NK-92 (cell line): ENCODE results near the gene TRMT61A.
"Not testable (repeated sequence)": the region's sequence is repeated elsewhere in the genome, so short reads cannot be mapped to it uniquely, and the experiment has no call there.

Experiments used
- DNase-seq: peaks from one replicate; lab custom pipeline; 2025; ENCODE audit not compliant: unreplicated experiment; lab: John Stamatoyannopoulos, UW

TRMT61A gene

GRCh38 chr14:103508521-103509329, 20.3 kb upstream of the TRMT61A start:
- no peak for DNase-seq

- no peak for DNase-seq
These were observed 18.9 kb upstream of the TRMT61A start for GRCh38 chr14:103509864-103510723.

GRCh38 chr14:103510724-103511693, 18.0 kb upstream of the TRMT61A start:
- DNase-seq, result no peak

- not testable (repeated sequence) for DNase-seq
These were observed 16.8 kb upstream of the TRMT61A start for GRCh38 chr14:103512180-103512579.

- DNase-seq, result no peak
These were observed 16.0 kb upstream of the TRMT61A start for GRCh38 chr14:103512701-103513611.

- no peak for DNase-seq
These were observed 14.2 kb upstream of the TRMT61A start for GRCh38 chr14:103514596-103515421.

DNA sequence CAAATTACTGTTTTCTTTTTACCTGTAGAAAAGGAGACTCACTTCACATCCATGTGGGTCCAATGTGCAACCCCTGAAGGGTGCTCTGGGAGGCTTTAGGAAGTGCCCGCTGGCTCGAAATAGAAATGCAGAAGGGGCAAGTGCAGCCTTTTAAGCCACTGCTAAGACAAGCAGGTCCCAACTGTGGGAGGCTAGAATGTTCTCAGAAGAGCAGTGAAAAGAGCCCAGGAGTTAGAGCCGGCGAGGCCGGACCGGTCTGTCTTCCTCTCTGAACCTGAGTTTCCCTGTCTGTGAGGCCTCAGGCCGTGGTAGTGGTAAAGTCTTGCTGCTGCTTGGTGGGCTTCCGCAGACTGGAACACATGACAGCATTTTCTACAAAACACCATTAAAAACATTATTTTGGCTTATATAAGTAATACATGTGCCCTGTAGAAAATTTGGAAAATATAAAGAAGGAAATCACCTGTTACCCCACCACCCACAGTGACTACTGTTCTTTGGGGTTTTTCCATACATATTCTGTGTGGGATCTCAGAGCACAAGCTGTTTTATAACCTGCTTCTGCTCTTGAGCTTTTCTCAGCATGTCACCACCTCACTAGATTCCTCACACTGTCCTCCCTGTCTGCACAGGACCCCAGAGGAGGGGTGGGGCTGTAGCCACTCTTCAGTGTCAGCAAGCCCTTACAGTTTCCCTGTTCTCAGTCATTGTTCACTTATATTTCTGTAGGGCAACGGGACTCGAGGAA, 12.4 kb upstream of the TRMT61A start:
- DNase-seq, result no peak

GRCh38 chr14:103517174-103517566, 11.8 kb upstream of the TRMT61A start:
- no peak for DNase-seq

GRCh38 chr14:103517721-103518421, 11.1 kb upstream of the TRMT61A start:
- no peak for DNase-seq

DNA sequence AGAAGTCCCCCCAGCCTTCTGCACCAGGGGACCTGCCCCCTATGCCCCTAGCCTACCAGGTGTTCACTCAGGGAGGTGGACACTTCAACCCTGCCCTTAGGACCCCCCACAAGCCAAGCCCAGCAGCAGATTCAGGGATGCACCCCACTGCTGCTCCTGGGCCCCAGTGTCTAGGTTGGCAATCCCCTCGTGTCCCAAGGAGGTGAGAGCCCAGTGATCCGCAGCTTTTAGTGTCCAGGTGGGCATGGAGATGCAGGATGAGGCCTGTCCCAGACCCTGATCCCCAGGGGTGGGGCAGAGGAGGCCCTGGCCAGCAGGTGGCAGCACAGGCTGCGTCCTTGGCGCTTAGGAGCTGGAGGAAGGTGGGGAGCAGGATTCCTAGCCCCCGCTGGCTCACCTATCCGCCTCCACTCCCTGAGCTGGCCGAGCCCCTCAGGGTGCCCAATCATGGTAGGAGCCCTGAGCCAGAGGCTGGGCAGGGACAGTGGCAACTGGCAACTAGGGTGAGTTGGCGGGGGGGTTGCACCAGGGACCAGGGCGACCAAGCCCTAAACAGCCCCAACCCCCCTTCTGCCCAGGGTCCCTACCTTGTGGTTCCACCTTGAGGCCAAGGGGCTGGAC, 10.5 kb upstream of the TRMT61A start:
- DNase-seq, result no peak

DNA sequence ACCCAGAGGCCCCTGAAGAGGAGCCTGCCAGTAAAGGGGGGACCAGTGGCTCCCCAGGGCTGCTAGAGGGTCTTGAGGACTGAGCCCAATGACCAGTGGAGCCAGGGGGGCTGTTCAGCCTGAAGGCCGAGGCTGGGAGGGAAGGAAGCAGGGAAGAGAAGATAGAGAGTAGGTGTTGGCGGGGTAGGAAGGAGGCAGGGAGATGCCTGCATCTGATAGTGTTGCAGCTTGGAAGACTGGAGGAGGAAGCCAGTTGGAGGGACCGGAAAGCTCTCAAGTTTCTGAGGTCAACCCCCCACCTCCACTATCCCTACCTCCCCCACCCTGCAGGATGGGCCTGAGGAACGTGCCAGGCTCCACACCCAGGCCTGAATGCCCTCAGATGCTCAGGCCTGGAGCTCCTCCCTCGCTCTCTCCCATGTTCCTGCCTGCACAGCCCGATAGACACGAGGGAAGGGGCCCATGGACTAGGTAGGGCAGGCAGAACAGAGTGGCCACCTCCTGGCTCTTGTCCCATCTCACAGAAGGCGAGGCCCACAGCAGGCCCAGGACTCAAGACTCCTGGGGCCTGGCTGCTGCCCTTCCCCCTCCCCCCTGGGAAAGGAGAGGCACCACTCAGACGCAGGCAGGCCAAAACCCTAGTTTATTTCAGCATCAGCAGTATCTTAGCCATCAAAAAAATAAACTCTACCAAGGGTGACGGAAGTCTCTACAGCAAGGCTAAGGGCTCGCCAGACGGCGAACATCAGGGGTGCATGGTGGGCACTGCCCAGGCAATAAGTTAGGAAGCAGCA, 9.8 kb upstream of the TRMT61A start:
- DNase-seq, result no peak

DNA sequence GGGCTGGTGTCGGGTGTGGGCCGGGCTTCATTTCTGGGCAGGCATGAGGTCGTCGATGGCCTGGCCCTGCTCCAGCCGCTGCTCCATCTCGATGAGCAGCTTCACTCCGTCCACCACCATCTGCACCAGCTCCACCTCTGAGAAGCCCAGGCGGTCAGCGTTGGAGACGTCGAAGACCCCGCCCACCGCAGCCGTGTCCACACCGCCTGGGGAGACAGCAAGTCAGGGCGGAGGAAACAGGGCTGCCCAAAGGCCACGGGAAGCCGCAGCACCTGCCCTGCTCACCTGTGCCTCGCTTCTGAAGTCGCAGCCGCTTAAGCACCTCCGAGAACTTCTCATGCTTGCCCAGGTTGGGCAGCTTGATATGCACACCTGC, 9.2 kb upstream of the TRMT61A start:
- no peak for DNase-seq

- no peak for DNase-seq
These were observed 8.7 kb upstream of the TRMT61A start for GRCh38 chr14:103520269-103520656.

GRCh38 chr14:103520657-103521437, 8.1 kb upstream of the TRMT61A start:
- DNase-seq, result no peak

DNA sequence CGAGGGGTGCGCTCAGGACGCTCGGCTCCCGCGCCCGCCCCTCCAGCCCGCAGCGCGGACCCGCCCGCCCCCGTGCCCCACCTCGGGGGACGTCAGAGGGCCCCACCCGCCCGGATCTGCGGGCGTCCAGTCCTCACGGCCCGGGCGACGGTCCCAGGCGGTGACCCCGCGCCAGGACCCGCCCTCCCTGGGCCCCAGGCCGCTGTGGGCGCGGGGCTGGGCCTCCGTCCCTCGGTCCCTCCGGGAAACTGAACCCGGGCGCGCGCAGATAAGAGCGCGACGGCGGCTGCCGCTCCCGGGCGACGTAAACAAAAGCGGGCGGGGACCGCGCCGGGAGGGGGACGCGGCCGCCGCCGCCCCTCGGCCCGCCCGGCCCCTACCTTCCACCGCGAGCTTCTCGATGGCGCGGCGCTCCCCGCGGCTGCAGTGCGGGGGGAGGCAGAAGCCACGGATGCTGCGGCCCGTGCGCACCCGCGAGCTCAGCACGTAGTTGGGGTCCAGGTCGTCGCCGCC, 7.5 kb upstream of the TRMT61A start:
- DNase-seq, result no peak
